HFFc6 (cell line): ENCODE data around the gene FLRT1. TPM values are rescaled to one million over a fixed set of nuclear protein-coding genes. Genes with fewer than 3 reads are reported as not detected.

Experiments
- DNase-seq: peaks from one replicate; pipeline ENCODE4 v3.0.0-alpha.2; 2018
- H3K27ac Mint-ChIP-seq: 2 replicates; pipeline ENCODE4 v1.8.0; 2020; ENCODE audit warnings: mild to moderate bottlenecking, mixed read lengths
- H3K27me3 Mint-ChIP-seq: 2 replicates; pipeline ENCODE4 v1.8.0; 2021; ENCODE audit warnings: mild to moderate bottlenecking, moderate library complexity, mixed read lengths; ENCODE audit not compliant: insufficient read depth
- H3K36me3 Mint-ChIP-seq: 2 replicates; pipeline ENCODE4 v1.8.0; 2021; ENCODE audit warnings: low read depth, mixed read lengths
- H3K4me1 Mint-ChIP-seq: 2 replicates; pipeline ENCODE4 v1.8.0; 2020; ENCODE audit warnings: low read depth, mixed read lengths
- H3K4me3 Mint-ChIP-seq: 2 replicates; pipeline ENCODE4 v1.8.0; 2020; ENCODE audit warnings: mild to moderate bottlenecking, moderate library complexity, mixed read lengths
- H3K9me3 Mint-ChIP-seq: 2 replicates; pipeline ENCODE4 v1.8.0; 2020; ENCODE audit warnings: mild to moderate bottlenecking, mixed read lengths
- total RNA-seq, 6 experiments: library from RNA; stranded (reverse); fragmentation: NEBNext Ultra II Directional; extraction: Animal tissue kit (Norgen Biotek cat#: 25700); gene quantifications; 2 replicates in 1 of 6; 3 replicates in 5 of 6; pipeline ENCODE4 v1.2.3, GENCODE V29; 2021
- TF ChIP-seq, protein P1 (sequence below): fragments of 200-600 bp; sonication (generic); IDR thresholded peaks from 2 replicates; pipeline ENCODE4 v1.5.0; 2021; ENCODE audit warnings: antibody characterized with exemption, mild to moderate bottlenecking

Gene FLRT1
- total RNA-seq, 6 experiments from 2014 or later = 0.07 to 0.38 (median 0.30) TPM; not detected in 1

DNA sequence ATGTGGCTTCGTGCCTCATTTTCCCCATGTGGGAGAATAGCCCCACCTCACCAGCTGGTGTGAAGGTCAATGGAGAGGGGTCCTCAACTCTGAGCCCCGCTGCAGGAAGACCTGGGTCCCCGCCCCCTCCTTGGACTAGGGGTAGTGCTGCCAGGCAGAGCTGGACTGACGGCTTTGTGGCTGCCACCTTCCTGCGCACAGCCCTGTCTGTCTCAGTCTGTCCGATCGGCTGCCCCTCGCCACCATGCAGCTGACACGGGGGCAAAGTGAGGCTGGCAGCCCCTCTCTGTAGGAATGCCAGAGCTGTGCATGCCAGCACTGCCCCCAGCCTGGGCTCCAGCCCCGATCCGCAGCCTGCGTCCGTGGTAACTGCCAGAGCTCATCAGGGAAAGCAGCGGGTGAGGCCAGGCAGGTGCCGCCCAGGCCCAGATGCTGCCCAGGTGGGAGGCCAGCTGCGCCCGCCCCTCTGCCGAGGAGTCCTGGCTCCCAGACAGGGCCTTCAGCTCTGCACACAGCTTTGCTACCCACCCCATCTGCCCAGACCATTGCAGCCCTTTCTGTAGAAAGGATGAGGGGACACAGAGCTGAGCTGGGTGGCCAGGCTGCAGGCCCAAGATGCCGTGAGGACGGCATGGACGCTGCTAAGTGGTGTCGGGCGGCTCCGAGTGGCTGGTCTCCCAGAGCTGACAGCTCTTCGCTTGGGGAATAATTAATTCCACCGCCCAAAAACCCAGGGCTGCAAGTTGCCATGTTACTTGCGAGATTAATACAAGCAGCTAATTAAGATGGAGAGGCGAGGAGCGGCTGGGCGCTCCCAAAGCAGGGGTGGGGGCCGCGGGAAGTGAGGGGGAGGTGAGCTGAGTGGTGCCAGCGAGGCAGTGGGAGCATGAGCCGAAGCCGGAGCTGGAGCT lies 19.5 kb upstream of the FLRT1 start:
- TF ChIP-seq, protein P1, sequence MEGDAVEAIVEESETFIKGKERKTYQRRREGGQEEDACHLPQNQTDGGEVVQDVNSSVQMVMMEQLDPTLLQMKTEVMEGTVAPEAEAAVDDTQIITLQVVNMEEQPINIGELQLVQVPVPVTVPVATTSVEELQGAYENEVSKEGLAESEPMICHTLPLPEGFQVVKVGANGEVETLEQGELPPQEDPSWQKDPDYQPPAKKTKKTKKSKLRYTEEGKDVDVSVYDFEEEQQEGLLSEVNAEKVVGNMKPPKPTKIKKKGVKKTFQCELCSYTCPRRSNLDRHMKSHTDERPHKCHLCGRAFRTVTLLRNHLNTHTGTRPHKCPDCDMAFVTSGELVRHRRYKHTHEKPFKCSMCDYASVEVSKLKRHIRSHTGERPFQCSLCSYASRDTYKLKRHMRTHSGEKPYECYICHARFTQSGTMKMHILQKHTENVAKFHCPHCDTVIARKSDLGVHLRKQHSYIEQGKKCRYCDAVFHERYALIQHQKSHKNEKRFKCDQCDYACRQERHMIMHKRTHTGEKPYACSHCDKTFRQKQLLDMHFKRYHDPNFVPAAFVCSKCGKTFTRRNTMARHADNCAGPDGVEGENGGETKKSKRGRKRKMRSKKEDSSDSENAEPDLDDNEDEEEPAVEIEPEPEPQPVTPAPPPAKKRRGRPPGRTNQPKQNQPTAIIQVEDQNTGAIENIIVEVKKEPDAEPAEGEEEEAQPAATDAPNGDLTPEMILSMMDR = no peak
- H3K4me3 Mint-ChIP-seq = no peak overlapping the region
- no peaks in the 10 kb centered on the region for H3K4me1 Mint-ChIP-seq
- no peaks in the 10 kb centered on the region for H3K36me3 Mint-ChIP-seq
- DNase-seq = no peak
- no peaks in the 10 kb centered on the region for H3K9me3 Mint-ChIP-seq
- no peak overlapping the region for H3K27ac Mint-ChIP-seq
- peaks cover 13% of the 10 kb centered on the region for H3K27me3 Mint-ChIP-seq

DNA sequence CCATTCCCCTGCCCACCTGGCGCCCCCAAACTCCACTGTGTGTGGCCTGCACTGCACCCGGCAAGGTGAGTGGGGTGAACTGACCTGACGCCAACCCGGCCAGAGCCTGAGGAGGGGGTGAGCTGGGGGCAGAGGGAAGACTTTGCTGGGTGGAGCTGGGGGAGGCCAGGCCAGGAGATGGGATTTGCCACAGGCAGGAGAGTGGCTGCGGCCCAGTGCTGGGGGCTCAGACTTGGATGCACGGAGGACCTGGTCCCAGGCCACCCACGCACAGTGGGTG lies 17.8 kb upstream of the FLRT1 start:
- Mint-ChIP-seq H3K27ac (no peak overlapping the region), H3K36me3 (no peaks in the 10 kb centered on the region), H3K27me3 (peaks cover 13% of the 10 kb centered on the region), H3K4me1 (peaks cover 4% of the 10 kb centered on the region; the same call in 1 of the 2 replicates), H3K9me3 (no peaks in the 10 kb centered on the region), H3K4me3 (no peak overlapping the region)
- TF ChIP-seq, protein P1 = no peak
- DNase-seq = no peak

DNA sequence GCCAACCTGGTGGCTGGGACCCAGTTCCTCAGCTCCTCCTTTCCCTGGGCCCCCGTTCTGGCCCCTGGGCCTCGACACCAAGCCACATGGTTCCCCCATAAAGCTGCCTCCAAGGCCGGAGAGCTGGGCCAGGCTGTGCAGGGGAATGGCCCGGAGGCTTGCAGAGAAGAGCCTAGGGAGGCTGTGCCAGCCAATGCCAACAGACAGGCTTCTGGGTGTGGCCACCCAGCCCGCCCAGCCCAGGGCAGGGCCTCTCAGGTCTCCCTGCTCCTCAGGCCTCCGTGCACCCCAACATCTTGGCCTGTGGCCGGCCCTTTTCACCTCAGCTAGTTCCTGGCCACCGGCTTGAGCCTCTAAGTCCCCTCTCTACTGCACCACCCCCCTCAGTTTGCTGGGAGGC lies 17.4 kb upstream of the FLRT1 start:
- no peak overlapping the region for H3K27ac Mint-ChIP-seq
- H3K27me3 Mint-ChIP-seq = peaks cover 13% of the 10 kb centered on the region
- peaks cover 4% of the 10 kb centered on the region; the same call in 1 of the 2 replicates for H3K4me1 Mint-ChIP-seq
- no peak for DNase-seq
- TF ChIP-seq, protein P1 = no peak
- H3K36me3 Mint-ChIP-seq = no peaks in the 10 kb centered on the region
- no peak overlapping the region for H3K4me3 Mint-ChIP-seq
- H3K9me3 Mint-ChIP-seq = no peaks in the 10 kb centered on the region

DNA sequence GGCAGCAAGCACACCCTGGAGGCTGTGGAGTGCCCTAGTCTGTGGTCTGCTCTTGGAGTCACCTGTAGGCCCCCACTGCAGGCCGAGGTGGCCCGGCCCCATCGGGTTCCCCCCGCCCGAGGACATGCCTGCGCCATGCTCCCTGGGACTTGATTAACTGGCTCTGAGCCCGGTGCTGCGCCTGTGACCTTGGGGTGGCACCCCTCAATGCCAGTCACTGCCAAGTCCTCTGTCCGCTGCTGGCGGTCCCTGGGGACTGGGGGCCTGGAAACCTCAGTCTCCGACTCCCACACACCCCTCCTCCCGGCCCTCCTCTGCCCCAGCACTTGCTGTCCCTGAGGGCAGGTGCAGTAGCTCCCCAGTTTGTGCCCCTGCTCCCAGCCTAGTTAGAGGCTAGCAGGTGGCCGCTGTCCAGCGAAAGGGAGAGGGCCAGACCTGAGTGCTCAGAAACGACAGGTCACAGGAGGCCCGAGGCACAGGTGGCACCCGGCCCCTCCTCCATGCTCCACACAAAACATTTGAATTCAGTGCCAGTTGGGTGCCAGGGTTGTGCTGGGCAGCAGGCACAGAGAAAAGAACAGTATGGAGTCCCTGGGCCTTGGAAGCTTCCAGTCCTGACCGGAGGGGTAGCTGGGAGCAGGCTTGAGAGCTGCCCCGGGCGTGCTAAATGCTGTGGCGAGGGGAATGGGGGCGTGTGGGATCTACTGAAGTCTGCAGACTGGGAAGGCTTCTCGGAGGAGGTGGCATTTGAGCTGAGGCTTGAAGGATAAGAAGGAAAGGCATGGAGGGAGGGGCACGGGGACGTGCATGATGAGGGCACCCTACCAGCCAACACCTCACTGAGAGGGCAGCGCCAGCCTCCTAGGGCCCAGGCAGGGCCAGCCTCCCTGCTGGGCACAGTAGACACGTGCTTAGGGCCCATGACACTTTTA lies 16.4 kb upstream of the FLRT1 start:
- Mint-ChIP-seq H3K4me1 (peaks cover 4% of the 10 kb centered on the region; the same call in 1 of the 2 replicates), H3K27ac (no peak overlapping the region), H3K27me3 (peaks cover 13% of the 10 kb centered on the region), H3K4me3 (no peak overlapping the region), H3K36me3 (no peaks in the 10 kb centered on the region), H3K9me3 (no peaks in the 10 kb centered on the region)
- TF ChIP-seq, protein P1 = no peak
- DNase-seq = no peak

DNA sequence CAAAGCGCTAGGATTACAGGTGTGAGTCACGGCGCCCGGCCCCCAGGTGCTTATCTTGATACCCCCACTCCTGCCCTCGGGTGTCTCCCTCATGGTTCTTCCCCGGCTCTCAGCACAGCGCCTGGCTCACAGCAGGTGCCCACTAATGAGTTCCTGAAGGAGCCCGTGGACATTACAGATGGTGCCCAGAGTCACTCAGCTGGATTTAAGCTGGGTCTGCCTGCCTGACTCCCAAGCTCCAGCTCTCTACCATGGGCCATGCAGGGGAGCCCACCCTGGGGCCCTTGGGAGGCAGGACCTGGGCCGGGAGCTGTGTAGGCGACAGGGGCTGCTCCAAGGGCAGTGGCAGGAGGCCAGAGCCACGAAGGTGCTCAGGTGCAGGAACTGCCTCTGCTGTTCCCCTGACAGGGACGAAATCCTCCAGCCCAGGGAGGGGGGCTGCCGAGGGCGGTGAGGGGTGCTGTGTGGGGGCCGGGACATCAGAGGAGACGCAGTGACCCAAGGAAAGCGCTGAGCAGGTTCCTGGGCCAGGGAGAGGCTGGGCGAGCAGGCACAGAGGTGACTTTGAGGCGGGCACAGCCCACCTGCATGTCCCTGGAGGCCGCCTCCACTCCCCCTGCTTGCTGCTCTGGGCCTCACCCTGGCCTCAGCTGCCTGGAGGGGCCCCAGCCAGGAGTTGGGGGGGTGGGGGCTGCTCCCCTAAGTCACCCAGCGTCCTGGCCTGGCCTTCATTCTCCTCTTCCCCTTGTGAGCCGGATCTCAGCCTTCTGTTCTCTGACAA lies 14.6 kb upstream of the FLRT1 start:
- Mint-ChIP-seq H3K4me3 (no peak overlapping the region), H3K4me1 (peaks cover 4% of the 10 kb centered on the region; the same call in 1 of the 2 replicates), H3K27ac (no peak overlapping the region), H3K9me3 (no peaks in the 10 kb centered on the region), H3K27me3 (peaks cover 10% of the 10 kb centered on the region), H3K36me3 (no peaks in the 10 kb centered on the region)
- no peak for DNase-seq
- TF ChIP-seq, protein P1 = no peak
